H7 (cell line): Measurements from ENCODE around the gene ACSF3. TPM values are rescaled to one million over a fixed set of nuclear protein-coding genes. Genes with fewer than 3 reads are reported as not detected.
"Not testable (repeated sequence)": the region's sequence is repeated elsewhere in the genome, so short reads cannot be mapped to it uniquely, and the experiment has no call there.

Source experiments
- DNase-seq: peaks from one replicate; pipeline ENCODE4 v3.0.0; 2012
- H3K27me3 ChIP-seq: 2 replicates; pipeline ENCODE4 v1.6.0; 2011; ENCODE audit warnings: mild to moderate bottlenecking, low read length; ENCODE audit not compliant: control insufficient read depth, insufficient read depth
- H3K36me3 ChIP-seq: replicated peaks from 2 replicates; pipeline ENCODE4 v1.5.1; 2011; ENCODE audit warnings: low read length; ENCODE audit not compliant: control insufficient read depth, insufficient read depth
- H3K4me3 ChIP-seq: 2 replicates; pipeline ENCODE4 v1.5.1; 2011; ENCODE audit warnings: low read depth, mild to moderate bottlenecking, control low read depth, low read length, moderate library complexity; ENCODE audit not compliant: insufficient read depth
- total RNA-seq: library from RNA; depleted of rRNA; stranded (reverse); fragments of >200 nt; shearing (Covaris generic); gene quantifications from 2 replicates; pipeline ENCODE4 v1.2.3, GENCODE V29; 2014

Gene ACSF3
- total RNA-seq, 1 experiment from 2014 or later = 20.2 TPM

- no peaks in the 10 kb centered on the region for H3K27me3 ChIP-seq
- H3K4me3 ChIP-seq = no peak overlapping the region
- DNase-seq = no peak
- no peaks in the 10 kb centered on the region for H3K36me3 ChIP-seq
Measured at GRCh38 chr16:89179656-89180315, 86.1 kb downstream of the ACSF3 start.

GRCh38 chr16:89183463-89183862 lies 89.8 kb downstream of the ACSF3 start:
- Histone ChIP-seq H3K4me3 (no peak overlapping the region), H3K27me3 (no peaks in the 10 kb centered on the region), H3K36me3 (no peaks in the 10 kb centered on the region)
- DNase-seq = no peak

GRCh38 chr16:89183975-89184676 lies 90.5 kb downstream of the ACSF3 start:
- Histone ChIP-seq H3K36me3 (no peaks in the 10 kb centered on the region), H3K4me3 (no peak overlapping the region), H3K27me3 (no peaks in the 10 kb centered on the region)
- no peak for DNase-seq

- no peaks in the 10 kb centered on the region for H3K36me3 ChIP-seq
- no peaks in the 10 kb centered on the region for H3K27me3 ChIP-seq
- DNase-seq = no peak
- H3K4me3 ChIP-seq = no peak overlapping the region
Measured at GRCh38 chr16:89184677-89184932, 91.0 kb downstream of the ACSF3 start.

- H3K36me3 ChIP-seq = no peaks in the 10 kb centered on the region
- DNase-seq = no peak
- H3K4me3 ChIP-seq = no peak overlapping the region
- no peaks in the 10 kb centered on the region for H3K27me3 ChIP-seq
Measured at GRCh38 chr16:89184933-89185794, 91.5 kb downstream of the ACSF3 start.

- H3K4me3 ChIP-seq, H3K27me3 ChIP-seq, H3K36me3 ChIP-seq, DNase-seq: not testable (repeated sequence)
Measured at GRCh38 chr16:89185887-89186592, 92.4 kb downstream of the ACSF3 start.

GRCh38 chr16:89186593-89187031 lies 93.0 kb downstream of the ACSF3 start:
- H3K36me3 ChIP-seq, H3K4me3 ChIP-seq, DNase-seq, H3K27me3 ChIP-seq: not testable (repeated sequence)

- no peak for DNase-seq
- H3K27me3 ChIP-seq = peaks cover 10% of the 10 kb centered on the region; the same call in 1 of the 2 replicates
- no peak overlapping the region for H3K4me3 ChIP-seq
- no peaks in the 10 kb centered on the region for H3K36me3 ChIP-seq
Measured at GRCh38 chr16:89187032-89187769, 93.5 kb downstream of the ACSF3 start.

- DNase-seq = no peak
- Histone ChIP-seq H3K27me3 (peaks cover 11% of the 10 kb centered on the region; the same call in 1 of the 2 replicates), H3K36me3 (no peaks in the 10 kb centered on the region), H3K4me3 (no peak overlapping the region)
Measured at GRCh38 chr16:89187770-89188392, 94.2 kb downstream of the ACSF3 start.

GRCh38 chr16:89188471-89189357 lies 95.1 kb downstream of the ACSF3 start:
- DNase-seq, H3K36me3 ChIP-seq: not testable (repeated sequence)
- peaks cover 14% of the 10 kb centered on the region; the same call in 1 of the 2 replicates for H3K27me3 ChIP-seq

GRCh38 chr16:89189358-89190025 lies 95.8 kb downstream of the ACSF3 start:
- DNase-seq = no peak
- Histone ChIP-seq H3K36me3 (no peaks in the 10 kb centered on the region), H3K4me3 (no peak overlapping the region), H3K27me3 (peaks cover 16% of the 10 kb centered on the region; the same call in 1 of the 2 replicates)

More at GRCh38 chr16:89188471-89189357, 95.1 kb downstream of the ACSF3 start:
- not testable (repeated sequence) for H3K4me3 ChIP-seq

- no peaks in the 10 kb centered on the region for H3K36me3 ChIP-seq
- peaks cover 16% of the 10 kb centered on the region; the same call in 1 of the 2 replicates for H3K27me3 ChIP-seq
- no peak overlapping the region for H3K4me3 ChIP-seq
- peak; percentile 50 for DNase-seq
Measured at GRCh38 chr16:89190150-89190958, 96.7 kb downstream of the ACSF3 start.
